NCI-H1694 treated with DMSO at 0.1 percent for 48 hours (cell line): ENCODE measurements around the gene CPNE5.
A peak's percentile ranks its signal among the peaks of the same experiment; 100 is the strongest.

Experiments
- DNase-seq: peaks from one replicate; lab custom pipeline; 2025; lab: John Stamatoyannopoulos, UW

The CPNE5 gene

GRCh38 chr6:36838896-36839748 is at the start of gene CPNE5:
CPNE5 (minus strand) TSS chr6:36839444; CDS start chr6:36839377, 67 bp downstream.
- DNase-seq = no peak

- no peak for DNase-seq
These were observed 48.9 kb upstream of the CPNE5 start for GRCh38 chr6:36888115-36888643.

- DNase-seq = no peak
These were observed 47.8 kb upstream of the CPNE5 start for GRCh38 chr6:36886950-36887618.

- DNase-seq = peak; percentile 97
These were observed 46.5 kb upstream of the CPNE5 start, which contains the start of gene C6orf89 for GRCh38 chr6:36885461-36886401. C6orf89 (plus strand) TSS chr6:36885952; CDS start chr6:36899445, 13,493 bp downstream.

- no peak for DNase-seq
These were observed 45.4 kb upstream of the CPNE5 start for GRCh38 chr6:36884610-36885009.

- DNase-seq = no peak
These were observed 36.0 kb upstream of the CPNE5 start for GRCh38 chr6:36875250-36875633.

GRCh38 chr6:36874443-36875249 is 35.4 kb upstream of the CPNE5 start, which contains the start of gene PPIL1:
PPIL1 (minus strand) TSS chr6:36874803; CDS start chr6:36874772, 31 bp downstream.
- DNase-seq = peak; percentile 93

- no peak for DNase-seq
These were observed 34.6 kb upstream of the CPNE5 start for GRCh38 chr6:36873612-36874442.

GRCh38 chr6:36873115-36873514 is 33.9 kb upstream of the CPNE5 start:
- DNase-seq = no peak

- DNase-seq = no peak
These were observed 32.4 kb upstream of the CPNE5 start for GRCh38 chr6:36871686-36872085.

- no peak for DNase-seq
These were observed 28.4 kb upstream of the CPNE5 start for GRCh38 chr6:36867471-36868224.

GRCh38 chr6:36865835-36866234 is 26.6 kb upstream of the CPNE5 start:
- DNase-seq = no peak

- no peak for DNase-seq
These were observed 24.7 kb upstream of the CPNE5 start for GRCh38 chr6:36863670-36864540.

GRCh38 chr6:36862848-36863382 is 23.7 kb upstream of the CPNE5 start:
- DNase-seq = no peak

- DNase-seq = no peak
These were observed 23.1 kb upstream of the CPNE5 start for GRCh38 chr6:36862164-36862847.

GRCh38 chr6:36860126-36860525 is 20.9 kb upstream of the CPNE5 start:
- DNase-seq = no peak

- no peak for DNase-seq
These were observed 19.2 kb upstream of the CPNE5 start for GRCh38 chr6:36858407-36858981.
